Measurements from ENCODE around the gene TXNL1. TPM values are rescaled to one million over a fixed set of nuclear protein-coding genes. Genes with fewer than 3 reads are reported as not detected.

Gene TXNL1
- total and polyA plus RNA-seq, 11 donors, result 68.0 to 100 (median 77.1) TPM

- no peak for TF ChIP-seq CTCF (IDR thresholded peaks at IDR 0.05)
- TF ChIP-seq POLR2A (IDR thresholded peaks at IDR 0.05), result no peak
- Histone ChIP-seq H3K4me3 (peak overlapping the region in 1 of 12 donors; percentile 92), H3K27ac (peak overlapping the region in 2 of 12 donors; percentile 97 to 98), H3K27me3 (no peaks in the 10 kb centered on the region), H3K36me3 (peaks cover 0 to 6% (median 0%) of the 10 kb centered on the region in 9 donors), H3K9me3 (no peaks in the 10 kb centered on the region), H3K4me1 (peaks cover 0 to 39% (median 24%) of the 10 kb centered on the region in 12 donors)
- WGBS, 4 donors, result 86 to 98% (median 95%) methylated on average over 9 of the region's 9 CpGs
- no peak for ATAC-seq
- intact Hi-C loops (cut with DNase I), result loop anchor here in 1 of 10 donors (10.0 kb wide), 1 partner anchor 55 kb away; no protein-coding TSS in a partner anchor
- no peak for DNase-seq
Observed at GRCh38 chr18:56639571-56639970, 1.2 kb upstream of the TXNL1 start.

- ATAC-seq (no peak), DNase-seq (no peak)
- WGBS, 4 donors, result 25 to 36% (median 35%) methylated on average over 6 of the region's 6 CpGs
- TF ChIP-seq POLR2A (IDR thresholded peaks at IDR 0.05), result no peak
- TF ChIP-seq CTCF (IDR thresholded peaks at IDR 0.05), result no peak
- Histone ChIP-seq H3K27ac (peak overlapping the region; percentile 86 to 99 (median 96)), H3K27me3 (no peaks in the 10 kb centered on the region), H3K36me3 (peaks cover 0 to 11% (median 0%) of the 10 kb centered on the region in 9 donors), H3K9me3 (no peaks in the 10 kb centered on the region), H3K4me1 (peaks cover 0 to 43% (median 28%) of the 10 kb centered on the region in 12 donors), H3K4me3 (peak overlapping the region; percentile 16 to 98 (median 86))
- intact Hi-C loops (cut with DNase I), result loop anchor here in 1 of 10 donors (10.0 kb wide), 1 partner anchor 56 kb away; no protein-coding TSS in a partner anchor
Observed at GRCh38 chr18:56639104-56639381, 651 bp upstream of the TXNL1 start.

- no peaks in the 10 kb centered on the region for H3K9me3 ChIP-seq
- peak overlapping the region; percentile 70 to 98 (median 87) for H3K4me3 ChIP-seq
- ATAC-seq (peak; percentile 1 to 17 (median 9)), DNase-seq (peak in 1 of 5 donors; percentile 59)
- peaks cover 0 to 19% (median 0%) of the 10 kb centered on the region in 9 donors for H3K36me3 ChIP-seq
- no peaks in the 10 kb centered on the region for H3K27me3 ChIP-seq
- H3K27ac ChIP-seq, result peak overlapping the region; percentile 89 to 99 (median 96)
- TF ChIP-seq CTCF (IDR thresholded peaks at IDR 0.05), result no peak
- TF ChIP-seq POLR2A (IDR thresholded peaks at IDR 0.05), result no peak
- intact Hi-C loops (cut with DNase I), result loop anchor here in 2 of 10 donors (1.0 to 10.0 kb wide), 2 partner anchors 14 to 57 kb away; partner anchors contain the start of gene WDR7 (in 1 of the 2)
- WGBS, 4 donors, result 0 to 1% (median 1%) methylated on average over 18 of the region's 18 CpGs
- peaks cover 0 to 45% (median 29%) of the 10 kb centered on the region in 12 donors for H3K4me1 ChIP-seq
Observed at GRCh38 chr18:56637711-56638231, 621 bp downstream of the TXNL1 start.

GRCh38 chr18:56637176-56637575 lies 1.2 kb downstream of the TXNL1 start:
- H3K36me3 ChIP-seq, result peaks cover 0 to 22% (median 4%) of the 10 kb centered on the region in 9 donors
- intact Hi-C loops (cut with DNase I), result loop anchor here in 1 of 10 donors (10.0 kb wide), 1 partner anchor 58 kb away; no protein-coding TSS in a partner anchor
- DNase-seq (no peak), ATAC-seq (no peak)
- peak overlapping the region; percentile 70 to 98 (median 87) for H3K4me3 ChIP-seq
- H3K27me3 ChIP-seq, result no peaks in the 10 kb centered on the region
- H3K27ac ChIP-seq, result peak overlapping the region in 11 of 12 donors; percentile 89 to 99 (median 97)
- H3K4me1 ChIP-seq, result peaks cover 0 to 51% (median 34%) of the 10 kb centered on the region in 12 donors
- H3K9me3 ChIP-seq, result no peaks in the 10 kb centered on the region
- TF ChIP-seq POLR2A (IDR thresholded peaks at IDR 0.05) (no peak), CTCF (IDR thresholded peaks at IDR 0.05) (no peak)
- 2 to 5% (median 3%) methylated on average over 8 of the region's 8 CpGs for WGBS, 4 donors

All from heart left ventricle (tissue), 16 donors.